ENCODE data around the gene MAST2.
"Not testable (repeated sequence)": the region's sequence is repeated elsewhere in the genome, so short reads cannot be mapped to it uniquely, and the experiment has no call there.

MAST2 gene

GRCh38 chr1:45836861-45837260 lies 33.4 kb downstream of the MAST2 start:
- H3K14ac ChIP-seq (ENCODE audit: low read length); H2BK120ac ChIP-seq (ENCODE audit: low read depth, low read length); H3K4me2 ChIP-seq (ENCODE audit: insufficient read depth, low read length, poor library complexity, severe bottlenecking); H3K4me3 ChIP-seq (ENCODE audit: low read length in 2 of 2); H3K79me1 ChIP-seq (ENCODE audit: low read depth, low read length); H2AK5ac ChIP-seq (ENCODE audit: low read depth, low read length); H3K9me3 ChIP-seq (replicated peaks in 1 of 2; ENCODE audit: control insufficient read depth in 2 of 2, insufficient read depth in 1 of 2, low read depth in 1 of 2, low read length in 2 of 2); H2BK5ac ChIP-seq (ENCODE audit: low read length); H2AFZ ChIP-seq (ENCODE audit: low read length); H4K8ac ChIP-seq (ENCODE audit: low read depth, low read length); H3K9ac ChIP-seq (ENCODE audit: low read depth, low read length, poor library complexity); H2BK15ac ChIP-seq (ENCODE audit: low read length); H2BK12ac ChIP-seq (ENCODE audit: low read length); H4K91ac ChIP-seq (ENCODE audit: low read depth, low read length, poor library complexity); H3K27ac ChIP-seq (replicated peaks; ENCODE audit: low read length); H3K4me1 ChIP-seq (ENCODE audit: control insufficient read depth in 2 of 2, insufficient read depth in 1 of 2, low read depth in 1 of 2, low read length in 2 of 2); H3K18ac ChIP-seq (ENCODE audit: low read length); H3K4ac ChIP-seq (ENCODE audit: low read length); H3K27me3 ChIP-seq (ENCODE audit: control insufficient read depth in 3 of 3, insufficient read depth in 3 of 3, low read depth in 1 of 3, low read length in 3 of 3); DNase-seq (ENCODE audit: low spot score); H3K23ac ChIP-seq (ENCODE audit: low read depth, low read length, poor library complexity): not testable (repeated sequence)
- peaks cover 2 to 53% of the 10 kb centered on the region in 2 donors for H3K36me3 ChIP-seq (replicated peaks in 1 of 2; ENCODE audit: control insufficient read depth in 2 of 2, insufficient read depth in 2 of 2, low read length in 2 of 2)
- no CpG with 5 or more reads among the region's 7 CpGs for WGBS, 2 donors (ENCODE audit: extremely low coverage in 2 of 2, insufficient read length in 2 of 2, insufficient replicate concordance in 1 of 2)

GRCh38 chr1:45838322-45838721 lies 34.9 kb downstream of the MAST2 start:
- H2AK5ac ChIP-seq (ENCODE audit: low read depth, low read length); H4K91ac ChIP-seq (ENCODE audit: low read depth, low read length, poor library complexity); H2BK120ac ChIP-seq (ENCODE audit: low read depth, low read length); DNase-seq (ENCODE audit: low spot score); H3K4me3 ChIP-seq (ENCODE audit: low read length in 2 of 2); H3K79me1 ChIP-seq (ENCODE audit: low read depth, low read length); H2AFZ ChIP-seq (ENCODE audit: low read length); H3K14ac ChIP-seq (ENCODE audit: low read length); H3K27ac ChIP-seq (replicated peaks; ENCODE audit: low read length); H2BK12ac ChIP-seq (ENCODE audit: low read length); H2BK5ac ChIP-seq (ENCODE audit: low read length); H3K4ac ChIP-seq (ENCODE audit: low read length); H3K4me1 ChIP-seq (ENCODE audit: control insufficient read depth in 2 of 2, insufficient read depth in 1 of 2, low read depth in 1 of 2, low read length in 2 of 2); H4K8ac ChIP-seq (ENCODE audit: low read depth, low read length); H3K27me3 ChIP-seq (ENCODE audit: control insufficient read depth in 3 of 3, insufficient read depth in 3 of 3, low read depth in 1 of 3, low read length in 3 of 3); H3K18ac ChIP-seq (ENCODE audit: low read length); H3K23ac ChIP-seq (ENCODE audit: low read depth, low read length, poor library complexity); H2BK15ac ChIP-seq (ENCODE audit: low read length); H3K9me3 ChIP-seq (replicated peaks in 1 of 2; ENCODE audit: control insufficient read depth in 2 of 2, insufficient read depth in 1 of 2, low read depth in 1 of 2, low read length in 2 of 2); H3K4me2 ChIP-seq (ENCODE audit: insufficient read depth, low read length, poor library complexity, severe bottlenecking); H3K9ac ChIP-seq (ENCODE audit: low read depth, low read length, poor library complexity): not testable (repeated sequence)
- no CpG with 5 or more reads among the region's 4 CpGs for WGBS, 2 donors (ENCODE audit: extremely low coverage in 2 of 2, insufficient read length in 2 of 2, insufficient replicate concordance in 1 of 2)
- H3K36me3 ChIP-seq (replicated peaks in 1 of 2; ENCODE audit: control insufficient read depth in 2 of 2, insufficient read depth in 2 of 2, low read length in 2 of 2) = peaks cover 2 to 38% of the 10 kb centered on the region in 2 donors

GRCh38 chr1:45840704-45841103 lies 37.3 kb downstream of the MAST2 start:
- H3K14ac ChIP-seq (ENCODE audit: low read length) = no peak overlapping the region
- no peaks in the 10 kb centered on the region for H3K4me1 ChIP-seq (ENCODE audit: control insufficient read depth in 2 of 2, insufficient read depth in 1 of 2, low read depth in 1 of 2, low read length in 2 of 2)
- H3K9ac ChIP-seq (ENCODE audit: low read depth, low read length, poor library complexity) = no peak overlapping the region
- no peaks in the 10 kb centered on the region for H3K79me1 ChIP-seq (ENCODE audit: low read depth, low read length)
- peaks cover 0 to 16% of the 10 kb centered on the region in 2 donors for H3K36me3 ChIP-seq (replicated peaks in 1 of 2; ENCODE audit: control insufficient read depth in 2 of 2, insufficient read depth in 2 of 2, low read length in 2 of 2)
- H3K27ac ChIP-seq (replicated peaks; ENCODE audit: low read length) = no peak overlapping the region
- no peak overlapping the region for H2BK5ac ChIP-seq (ENCODE audit: low read length)
- no peak overlapping the region for H2AFZ ChIP-seq (ENCODE audit: low read length)
- WGBS, 2 donors (ENCODE audit: extremely low coverage in 2 of 2, insufficient read length in 2 of 2, insufficient replicate concordance in 1 of 2) = no CpG with 5 or more reads among the region's 1 CpG
- no peak overlapping the region for H3K18ac ChIP-seq (ENCODE audit: low read length)
- no peak overlapping the region for H3K4me3 ChIP-seq (ENCODE audit: low read length in 2 of 2)
- H2AK5ac ChIP-seq (ENCODE audit: low read depth, low read length) = no peak overlapping the region
- no peaks in the 10 kb centered on the region for H3K27me3 ChIP-seq (ENCODE audit: control insufficient read depth in 3 of 3, insufficient read depth in 3 of 3, low read depth in 1 of 3, low read length in 3 of 3)
- H3K9me3 ChIP-seq (replicated peaks in 1 of 2; ENCODE audit: control insufficient read depth in 2 of 2, insufficient read depth in 1 of 2, low read depth in 1 of 2, low read length in 2 of 2) = no peaks in the 10 kb centered on the region
- no peak overlapping the region for H4K91ac ChIP-seq (ENCODE audit: low read depth, low read length, poor library complexity)
- no peak overlapping the region for H3K4me2 ChIP-seq (ENCODE audit: insufficient read depth, low read length, poor library complexity, severe bottlenecking)
- no peak overlapping the region for H3K4ac ChIP-seq (ENCODE audit: low read length)
- H2BK12ac ChIP-seq (ENCODE audit: low read length) = no peak overlapping the region
- H2BK120ac ChIP-seq (ENCODE audit: low read depth, low read length) = no peak overlapping the region
- H3K23ac ChIP-seq (ENCODE audit: low read depth, low read length, poor library complexity) = no peak overlapping the region
- no peak overlapping the region for H2BK15ac ChIP-seq (ENCODE audit: low read length)
- H4K8ac ChIP-seq (ENCODE audit: low read depth, low read length) = no peak overlapping the region
- DNase-seq (ENCODE audit: low spot score) = no peak

GRCh38 chr1:45842786-45843185 lies 39.4 kb downstream of the MAST2 start:
- Histone ChIP-seq H2AK5ac (ENCODE audit: low read depth, low read length) (no peak overlapping the region), H3K27ac (replicated peaks; ENCODE audit: low read length) (no peak overlapping the region), H3K4me3 (ENCODE audit: low read length in 2 of 2) (no peak overlapping the region), H3K4me1 (ENCODE audit: control insufficient read depth in 2 of 2, insufficient read depth in 1 of 2, low read depth in 1 of 2, low read length in 2 of 2) (no peaks in the 10 kb centered on the region), H2BK15ac (ENCODE audit: low read length) (no peak overlapping the region), H3K18ac (ENCODE audit: low read length) (no peak overlapping the region), H3K4me2 (ENCODE audit: insufficient read depth, low read length, poor library complexity, severe bottlenecking) (no peak overlapping the region), H3K27me3 (ENCODE audit: control insufficient read depth in 3 of 3, insufficient read depth in 3 of 3, low read depth in 1 of 3, low read length in 3 of 3) (no peaks in the 10 kb centered on the region), H2BK120ac (ENCODE audit: low read depth, low read length) (no peak overlapping the region), H2AFZ (ENCODE audit: low read length) (no peak overlapping the region), H2BK12ac (ENCODE audit: low read length) (no peak overlapping the region), H3K36me3 (replicated peaks in 1 of 2; ENCODE audit: control insufficient read depth in 2 of 2, insufficient read depth in 2 of 2, low read length in 2 of 2) (peaks cover 0 to 6% of the 10 kb centered on the region in 2 donors), H3K79me1 (ENCODE audit: low read depth, low read length) (no peaks in the 10 kb centered on the region), H3K14ac (ENCODE audit: low read length) (no peak overlapping the region), H4K8ac (ENCODE audit: low read depth, low read length) (no peak overlapping the region), H3K23ac (ENCODE audit: low read depth, low read length, poor library complexity) (no peak overlapping the region), H2BK5ac (ENCODE audit: low read length) (no peak overlapping the region), H3K9ac (ENCODE audit: low read depth, low read length, poor library complexity) (no peak overlapping the region), H3K4ac (ENCODE audit: low read length) (no peak overlapping the region), H4K91ac (ENCODE audit: low read depth, low read length, poor library complexity) (no peak overlapping the region), H3K9me3 (replicated peaks in 1 of 2; ENCODE audit: control insufficient read depth in 2 of 2, insufficient read depth in 1 of 2, low read depth in 1 of 2, low read length in 2 of 2) (peaks cover 0 to 3% of the 10 kb centered on the region in 2 donors)
- no peak for DNase-seq (ENCODE audit: low spot score)
- no CpG with 5 or more reads among the region's 1 CpG for WGBS, 2 donors (ENCODE audit: extremely low coverage in 2 of 2, insufficient read length in 2 of 2, insufficient replicate concordance in 1 of 2)
